Measurements from ENCODE around the gene DENND1A. TPM values are rescaled to one million over a fixed set of nuclear protein-coding genes. Genes with fewer than 3 reads are reported as not detected.
A peak's percentile ranks its signal among the peaks of the same experiment; 100 is the strongest.

Gene DENND1A
- total RNA-seq, 1 donor from 2014 or later, result 23.0 TPM

DNA sequence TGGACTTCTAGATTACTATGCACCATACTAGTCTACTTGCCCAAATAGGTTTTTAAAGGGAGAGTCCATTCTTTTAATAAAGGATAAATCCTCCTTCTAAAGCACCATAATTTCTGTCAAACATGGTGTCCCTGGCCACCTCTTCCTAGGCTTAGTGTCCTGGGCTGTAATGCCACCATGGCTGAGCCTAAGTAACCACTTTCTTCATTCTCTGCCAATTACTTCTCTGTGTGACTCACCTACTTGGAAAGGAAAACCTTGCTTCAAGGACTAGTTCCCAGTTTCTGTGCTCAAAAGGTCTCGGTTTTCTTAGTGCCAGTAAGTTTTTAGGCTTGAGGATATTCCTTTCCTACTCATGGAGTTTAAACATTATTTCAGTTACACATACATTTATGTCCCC is 273.4 kb downstream of the DENND1A start:
- ATAC-seq (peak; percentile 62 to 71), DNase-seq (no peak)
- H3K4me3 ChIP-seq, result no peak overlapping the region
- H3K4me1 ChIP-seq, result no peaks in the 10 kb centered on the region
- H3K27me3 ChIP-seq (ENCODE audit: low read depth), result no peaks in the 10 kb centered on the region
- intact Hi-C loops (cut with DNase I), result no loop called here
- no peak overlapping the region for H3K27ac ChIP-seq
- no peaks in the 10 kb centered on the region for H3K9me3 ChIP-seq
- no peaks in the 10 kb centered on the region for H3K36me3 ChIP-seq
- TF ChIP-seq, protein P1, sequence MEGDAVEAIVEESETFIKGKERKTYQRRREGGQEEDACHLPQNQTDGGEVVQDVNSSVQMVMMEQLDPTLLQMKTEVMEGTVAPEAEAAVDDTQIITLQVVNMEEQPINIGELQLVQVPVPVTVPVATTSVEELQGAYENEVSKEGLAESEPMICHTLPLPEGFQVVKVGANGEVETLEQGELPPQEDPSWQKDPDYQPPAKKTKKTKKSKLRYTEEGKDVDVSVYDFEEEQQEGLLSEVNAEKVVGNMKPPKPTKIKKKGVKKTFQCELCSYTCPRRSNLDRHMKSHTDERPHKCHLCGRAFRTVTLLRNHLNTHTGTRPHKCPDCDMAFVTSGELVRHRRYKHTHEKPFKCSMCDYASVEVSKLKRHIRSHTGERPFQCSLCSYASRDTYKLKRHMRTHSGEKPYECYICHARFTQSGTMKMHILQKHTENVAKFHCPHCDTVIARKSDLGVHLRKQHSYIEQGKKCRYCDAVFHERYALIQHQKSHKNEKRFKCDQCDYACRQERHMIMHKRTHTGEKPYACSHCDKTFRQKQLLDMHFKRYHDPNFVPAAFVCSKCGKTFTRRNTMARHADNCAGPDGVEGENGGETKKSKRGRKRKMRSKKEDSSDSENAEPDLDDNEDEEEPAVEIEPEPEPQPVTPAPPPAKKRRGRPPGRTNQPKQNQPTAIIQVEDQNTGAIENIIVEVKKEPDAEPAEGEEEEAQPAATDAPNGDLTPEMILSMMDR (IDR thresholded peaks at IDR 0.05), result no peak

DNA sequence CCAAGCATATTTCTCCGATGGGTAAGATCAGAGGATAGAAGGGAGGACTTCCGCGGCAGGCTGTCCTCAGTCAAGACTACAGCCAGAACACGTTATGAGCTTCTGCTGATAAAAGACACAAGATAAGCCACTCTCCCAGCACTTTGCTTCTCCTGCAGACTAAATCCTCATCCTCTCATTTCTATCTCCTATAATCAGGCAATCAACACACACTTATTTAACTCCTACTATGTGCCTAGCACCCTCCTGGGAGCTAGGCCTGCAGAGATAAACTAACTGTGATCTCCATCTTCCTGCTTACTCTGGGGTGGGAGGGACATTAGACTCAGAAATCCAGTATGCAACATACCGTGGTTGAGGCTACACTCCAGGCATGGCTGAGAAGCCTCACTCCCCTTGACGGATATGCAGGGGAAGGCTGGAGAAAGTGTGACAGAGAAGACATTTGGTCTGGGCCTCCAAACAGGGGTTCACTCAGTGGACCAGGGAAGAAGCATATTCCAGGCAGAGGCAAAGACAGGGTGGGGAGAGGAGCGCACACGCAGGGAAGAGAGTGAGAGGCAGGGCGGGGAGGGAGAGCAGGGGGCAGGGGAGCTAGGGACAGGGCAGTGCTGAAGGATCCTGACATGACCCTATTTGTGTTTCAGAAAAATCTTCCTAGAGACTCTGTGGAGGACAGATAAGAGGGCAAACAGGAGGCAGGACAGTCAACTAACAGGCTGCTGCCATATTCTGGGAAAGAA is 274.1 kb downstream of the DENND1A start:
- TF ChIP-seq, protein P1 (IDR thresholded peaks at IDR 0.05), result no peak
- no peaks in the 10 kb centered on the region for H3K4me1 ChIP-seq
- intact Hi-C loops (cut with DNase I), result no loop called here
- H3K9me3 ChIP-seq, result no peaks in the 10 kb centered on the region
- H3K4me3 ChIP-seq, result no peak overlapping the region
- ATAC-seq (no peak), DNase-seq (no peak)
- H3K27ac ChIP-seq, result no peak overlapping the region
- H3K27me3 ChIP-seq (ENCODE audit: low read depth), result no peaks in the 10 kb centered on the region
- H3K36me3 ChIP-seq, result no peaks in the 10 kb centered on the region

DNA sequence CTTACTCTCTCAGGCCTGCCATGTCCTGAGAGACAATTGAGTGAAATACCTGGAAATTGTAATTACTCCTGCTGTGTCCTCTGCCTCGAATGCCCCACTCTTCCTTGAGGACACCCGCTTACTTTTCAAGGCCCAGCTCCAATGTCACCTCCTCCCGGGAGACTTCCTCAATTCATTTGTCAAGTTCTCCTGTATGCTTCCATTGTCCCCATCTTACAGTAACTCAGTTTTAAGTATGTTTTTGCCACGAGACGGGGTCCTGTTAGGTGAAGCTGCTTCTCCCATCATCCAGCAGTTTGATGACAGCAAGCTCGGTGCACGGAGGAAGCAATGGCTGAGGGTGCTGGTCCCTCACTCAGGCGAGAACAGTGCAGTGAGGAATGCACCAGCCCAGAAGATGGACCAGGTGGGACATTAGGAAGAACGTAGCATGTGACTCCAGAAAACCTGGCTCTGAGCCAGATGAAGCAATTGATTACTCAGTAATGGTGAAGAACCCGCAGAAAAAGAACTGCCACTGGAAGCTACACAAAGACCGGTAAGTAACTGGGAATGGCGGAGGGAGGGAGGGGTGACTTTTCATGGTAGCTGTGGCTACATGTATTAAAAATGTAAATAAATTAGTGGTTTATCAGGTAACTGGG is 274.8 kb downstream of the DENND1A start:
- Histone ChIP-seq H3K4me1 (no peaks in the 10 kb centered on the region), H3K9me3 (no peaks in the 10 kb centered on the region), H3K27me3 (ENCODE audit: low read depth) (no peaks in the 10 kb centered on the region), H3K36me3 (no peaks in the 10 kb centered on the region), H3K4me3 (no peak overlapping the region), H3K27ac (no peak overlapping the region)
- intact Hi-C loops (cut with DNase I), result no loop called here
- ATAC-seq (no peak), DNase-seq (no peak)
- TF ChIP-seq, protein P1 (IDR thresholded peaks at IDR 0.05), result no peak

DNA sequence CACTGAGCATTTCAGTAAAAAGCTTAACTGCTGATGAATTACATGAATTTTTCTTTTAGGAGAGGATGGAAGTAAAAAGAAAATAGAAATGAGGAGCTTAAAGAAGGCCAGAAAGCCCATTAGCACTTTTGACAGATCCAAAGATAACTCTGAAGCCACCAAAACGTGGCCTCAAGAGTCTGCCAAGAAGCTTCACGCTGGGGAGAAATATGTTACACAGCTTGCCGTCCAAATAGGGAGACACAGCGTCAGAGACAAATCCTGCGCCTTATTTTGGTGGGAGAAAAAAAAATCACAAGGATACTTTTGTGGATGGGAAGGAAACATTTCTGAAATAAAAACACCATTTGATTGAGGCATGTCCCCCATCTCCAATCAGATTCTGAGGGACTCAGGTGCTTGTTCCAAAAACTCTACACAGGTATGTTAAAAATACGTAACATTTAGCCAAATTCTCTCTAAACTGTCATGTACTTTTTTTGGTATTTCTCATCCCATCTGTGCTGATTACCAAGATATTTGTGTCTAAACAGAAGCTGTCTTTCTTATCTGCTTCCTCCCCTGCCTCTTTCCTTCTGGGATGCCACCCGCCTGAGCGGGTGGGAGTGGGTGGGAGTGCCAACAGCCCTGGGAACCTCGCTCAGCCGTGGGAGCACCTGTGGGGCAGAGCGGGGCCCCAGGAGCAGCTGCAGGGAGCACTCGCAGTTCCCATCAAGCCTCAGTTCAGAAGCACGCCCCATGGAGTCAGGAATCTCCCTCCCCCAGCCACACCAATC is 275.5 kb downstream of the DENND1A start:
- intact Hi-C loops (cut with DNase I), result no loop called here
- ATAC-seq (no peak), DNase-seq (no peak)
- Histone ChIP-seq H3K4me1 (no peaks in the 10 kb centered on the region), H3K9me3 (no peaks in the 10 kb centered on the region), H3K27ac (no peak overlapping the region), H3K27me3 (ENCODE audit: low read depth) (no peaks in the 10 kb centered on the region), H3K36me3 (no peaks in the 10 kb centered on the region), H3K4me3 (no peak overlapping the region)
- TF ChIP-seq, protein P1 (IDR thresholded peaks at IDR 0.05), result no peak

DNA sequence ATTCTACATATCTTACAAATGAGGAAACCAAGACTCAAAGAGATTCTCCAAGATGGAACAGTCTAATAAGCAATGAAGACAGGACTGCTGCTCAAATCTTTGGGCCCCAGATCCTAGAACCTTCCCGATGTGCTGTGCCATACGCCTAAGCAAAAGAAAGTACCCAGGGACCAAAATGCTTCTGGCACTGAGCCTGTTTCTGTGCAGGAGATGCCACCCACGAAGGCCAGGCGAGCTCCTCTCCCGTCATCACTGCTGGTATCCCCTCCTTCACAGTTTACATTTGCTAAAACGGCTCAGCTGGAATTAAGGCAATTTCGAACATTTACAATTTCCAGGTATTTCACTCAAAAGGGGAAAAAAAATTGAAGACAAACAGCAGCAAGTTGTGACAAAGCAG is 277.5 kb downstream of the DENND1A start:
- TF ChIP-seq, protein P1 (IDR thresholded peaks at IDR 0.05), result no peak
- H3K9me3 ChIP-seq, result no peaks in the 10 kb centered on the region
- no peak overlapping the region for H3K27ac ChIP-seq
- intact Hi-C loops (cut with DNase I), result no loop called here
- no peak overlapping the region for H3K4me3 ChIP-seq
- no peaks in the 10 kb centered on the region for H3K36me3 ChIP-seq
- no peaks in the 10 kb centered on the region for H3K27me3 ChIP-seq (ENCODE audit: low read depth)
- no peaks in the 10 kb centered on the region for H3K4me1 ChIP-seq
- ATAC-seq (no peak), DNase-seq (no peak)

Measured in lower lobe of right lung (tissue), 2 donors.